ENCODE data around the gene AGAP5. TPM values are rescaled to one million over a fixed set of nuclear protein-coding genes. Genes with fewer than 3 reads are reported as not detected.
"Not testable (repeated sequence)": the region's sequence is repeated elsewhere in the genome, so short reads cannot be mapped to it uniquely, and the experiment has no call there.

AGAP5 gene
- total RNA-seq, result 10 to 100 TPM; 10.1 to 13.8 TPM
- polyA plus RNA-seq (2013, experiment 1 of 2), result 4.9 TPM
- 6.3 TPM for polyA plus RNA-seq (2013, experiment 2 of 2)
- long read RNA-seq, experiment 1, result 0 reads
- long read RNA-seq, experiment 2, result 0 reads
- long read RNA-seq, experiment 3, result 0 reads
- long read RNA-seq, experiment 4, result 0 reads

DNA sequence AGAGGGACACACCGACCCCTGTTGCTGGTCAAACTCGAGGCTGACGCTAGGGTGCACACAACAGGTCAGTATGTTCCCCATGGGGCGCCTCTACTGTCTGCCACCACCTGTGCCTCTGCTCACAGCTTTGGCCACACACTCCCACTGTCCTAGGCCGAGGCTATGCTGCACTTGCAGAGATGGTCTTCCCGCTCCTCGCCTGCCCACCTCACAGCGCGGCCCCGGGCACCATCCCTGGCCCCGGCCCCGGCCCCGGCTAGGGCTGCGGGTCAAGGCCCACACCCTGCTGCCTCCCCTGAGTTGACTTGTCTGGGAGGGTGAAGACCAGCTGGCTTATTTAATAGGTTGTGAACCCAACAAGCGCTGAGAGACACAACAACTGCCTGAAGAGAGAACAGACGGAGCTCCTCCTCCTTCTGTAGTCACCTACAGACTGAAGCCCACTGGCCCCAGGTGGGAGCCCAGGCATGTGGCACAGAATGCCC lies at the start of gene AGAP5:
Gene AGAP5, minus strand, starts transcription at position 435 of the 485 bp plus-strand sequence. Its CDS starts 354 bp downstream, at position 81.
- not testable (repeated sequence) for H3K9me3 Mint-ChIP-seq; H3K27ac ChIP-seq (ENCODE audit: low read depth, low read length); H3K9ac ChIP-seq (ENCODE audit: extremely low read depth, low read length, poor library complexity, severe bottlenecking); DNase-seq; H3K27me3 Mint-ChIP-seq (ENCODE audit: insufficient read depth); H3K36me3 ChIP-seq (ENCODE audit: control insufficient read depth, insufficient read depth, low read length); H3K4me3 ChIP-seq (ENCODE audit: low read length); H3K4me1 Mint-ChIP-seq; H3K27me3 ChIP-seq (ENCODE audit: control insufficient read depth, insufficient read depth, low read length, poor library complexity, severe bottlenecking); H3K9me3 ChIP-seq (ENCODE audit: control insufficient read depth, low read length); H3K4me1 ChIP-seq (ENCODE audit: control insufficient read depth, insufficient read depth, low read length); H3K27ac Mint-ChIP-seq; H3K4me3 Mint-ChIP-seq
- 93% methylated on average over 15 of the region's 16 CpGs; no CpG with 5 or more reads in 1 of the 2 experiments for WGBS, 2 experiments (ENCODE audit: insufficient coverage in 1 of 2, insufficient read length in 1 of 2)
- H3K36me3 Mint-ChIP-seq (ENCODE audit: low read depth), result peaks cover 15% of the 10 kb centered on the region

DNA sequence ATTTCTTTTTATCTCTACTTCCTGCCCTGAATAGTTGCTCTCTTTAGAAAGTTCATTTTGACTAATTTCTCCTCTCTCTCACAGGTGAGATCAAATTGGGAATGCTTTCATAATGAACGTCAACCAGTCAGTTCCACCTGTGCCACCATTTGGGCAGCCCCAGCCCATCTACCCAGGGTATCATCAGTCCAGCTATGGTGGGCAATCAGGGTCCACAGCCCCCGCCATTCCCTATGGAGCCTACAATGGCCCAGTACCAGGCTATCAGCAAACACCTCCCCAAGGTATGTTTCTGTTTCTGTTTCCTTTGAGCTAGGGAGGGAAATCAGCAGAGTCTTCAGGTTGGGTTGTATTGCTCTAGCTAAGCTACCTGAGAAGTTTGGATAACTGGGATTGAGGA lies 48.8 kb upstream of the AGAP5 start:
- peaks cover 28% of the 10 kb centered on the region for H3K36me3 Mint-ChIP-seq (ENCODE audit: low read depth)
- peak; percentile 16 for DNase-seq
- no peak overlapping the region for H3K4me3 Mint-ChIP-seq
- H3K9me3 ChIP-seq (ENCODE audit: control insufficient read depth, low read length), result no peaks in the 10 kb centered on the region
- H3K27me3 ChIP-seq (ENCODE audit: control insufficient read depth, insufficient read depth, low read length, poor library complexity, severe bottlenecking), result no peaks in the 10 kb centered on the region
- TF ChIP-seq, protein P1, sequence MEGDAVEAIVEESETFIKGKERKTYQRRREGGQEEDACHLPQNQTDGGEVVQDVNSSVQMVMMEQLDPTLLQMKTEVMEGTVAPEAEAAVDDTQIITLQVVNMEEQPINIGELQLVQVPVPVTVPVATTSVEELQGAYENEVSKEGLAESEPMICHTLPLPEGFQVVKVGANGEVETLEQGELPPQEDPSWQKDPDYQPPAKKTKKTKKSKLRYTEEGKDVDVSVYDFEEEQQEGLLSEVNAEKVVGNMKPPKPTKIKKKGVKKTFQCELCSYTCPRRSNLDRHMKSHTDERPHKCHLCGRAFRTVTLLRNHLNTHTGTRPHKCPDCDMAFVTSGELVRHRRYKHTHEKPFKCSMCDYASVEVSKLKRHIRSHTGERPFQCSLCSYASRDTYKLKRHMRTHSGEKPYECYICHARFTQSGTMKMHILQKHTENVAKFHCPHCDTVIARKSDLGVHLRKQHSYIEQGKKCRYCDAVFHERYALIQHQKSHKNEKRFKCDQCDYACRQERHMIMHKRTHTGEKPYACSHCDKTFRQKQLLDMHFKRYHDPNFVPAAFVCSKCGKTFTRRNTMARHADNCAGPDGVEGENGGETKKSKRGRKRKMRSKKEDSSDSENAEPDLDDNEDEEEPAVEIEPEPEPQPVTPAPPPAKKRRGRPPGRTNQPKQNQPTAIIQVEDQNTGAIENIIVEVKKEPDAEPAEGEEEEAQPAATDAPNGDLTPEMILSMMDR (conservative IDR thresholded peaks at IDR 0.05), result no peak
- H3K27me3 Mint-ChIP-seq (ENCODE audit: insufficient read depth), result no peaks in the 10 kb centered on the region
- no peaks in the 10 kb centered on the region for H3K9me3 Mint-ChIP-seq
- no peak overlapping the region for H3K27ac ChIP-seq (ENCODE audit: low read depth, low read length)
- H3K4me1 Mint-ChIP-seq, result peaks cover 27% of the 10 kb centered on the region
- H3K4me3 ChIP-seq (ENCODE audit: low read length), result no peak overlapping the region
- H3K27ac Mint-ChIP-seq, result no peak overlapping the region
- peaks cover 6% of the 10 kb centered on the region for H3K4me1 ChIP-seq (ENCODE audit: control insufficient read depth, insufficient read depth, low read length)
- H3K9ac ChIP-seq (ENCODE audit: extremely low read depth, low read length, poor library complexity, severe bottlenecking), result no peak overlapping the region
- 83 to 100% methylated on average over 1 to 2 of the region's 2 CpGs for WGBS, 2 experiments (ENCODE audit: insufficient coverage in 1 of 2, insufficient read length in 1 of 2)
- H3K36me3 ChIP-seq (ENCODE audit: control insufficient read depth, insufficient read depth, low read length), result peaks cover 37% of the 10 kb centered on the region

DNA sequence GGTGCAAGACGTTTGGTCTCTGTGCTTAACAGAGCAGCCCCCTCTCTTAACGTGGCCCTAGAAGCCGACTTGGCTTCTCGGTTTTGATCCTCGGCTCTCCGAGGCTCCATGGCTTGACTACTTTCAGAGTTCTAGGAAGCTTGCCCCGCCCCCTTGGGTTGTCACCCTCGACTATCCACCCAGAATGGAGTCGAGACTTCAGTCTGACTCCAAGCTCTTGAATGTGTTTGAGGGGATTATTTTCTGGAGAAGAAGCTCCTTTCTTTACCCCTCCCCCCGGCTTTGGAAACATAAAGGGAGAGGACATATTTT lies 46.7 kb upstream of the AGAP5 start:
- no peak for DNase-seq
- no peaks in the 10 kb centered on the region for H3K9me3 ChIP-seq (ENCODE audit: control insufficient read depth, low read length)
- Mint-ChIP-seq H3K4me3 (peak overlapping the region; percentile 89), H3K27me3 (ENCODE audit: insufficient read depth) (no peaks in the 10 kb centered on the region), H3K36me3 (ENCODE audit: low read depth) (peaks cover 19% of the 10 kb centered on the region), H3K27ac (peak overlapping the region; percentile 100), H3K4me1 (peaks cover 33% of the 10 kb centered on the region), H3K9me3 (no peaks in the 10 kb centered on the region)
- 0% methylated on average over 6 to 10 of the region's 10 CpGs for WGBS, 2 experiments (ENCODE audit: insufficient coverage in 1 of 2, insufficient read length in 1 of 2)
- peaks cover 17% of the 10 kb centered on the region for H3K36me3 ChIP-seq (ENCODE audit: control insufficient read depth, insufficient read depth, low read length)
- H3K27ac ChIP-seq (ENCODE audit: low read depth, low read length), result peak overlapping the region; percentile 96
- peaks cover 9% of the 10 kb centered on the region for H3K4me1 ChIP-seq (ENCODE audit: control insufficient read depth, insufficient read depth, low read length)
- H3K27me3 ChIP-seq (ENCODE audit: control insufficient read depth, insufficient read depth, low read length, poor library complexity, severe bottlenecking), result no peaks in the 10 kb centered on the region
- peak overlapping the region; percentile 89 for H3K4me3 ChIP-seq (ENCODE audit: low read length)
- TF ChIP-seq, protein P1 (conservative IDR thresholded peaks at IDR 0.05), result no peak
- peak overlapping the region; percentile 94 for H3K9ac ChIP-seq (ENCODE audit: extremely low read depth, low read length, poor library complexity, severe bottlenecking)
